ENCODE results near the gene MAPK4.

DNA sequence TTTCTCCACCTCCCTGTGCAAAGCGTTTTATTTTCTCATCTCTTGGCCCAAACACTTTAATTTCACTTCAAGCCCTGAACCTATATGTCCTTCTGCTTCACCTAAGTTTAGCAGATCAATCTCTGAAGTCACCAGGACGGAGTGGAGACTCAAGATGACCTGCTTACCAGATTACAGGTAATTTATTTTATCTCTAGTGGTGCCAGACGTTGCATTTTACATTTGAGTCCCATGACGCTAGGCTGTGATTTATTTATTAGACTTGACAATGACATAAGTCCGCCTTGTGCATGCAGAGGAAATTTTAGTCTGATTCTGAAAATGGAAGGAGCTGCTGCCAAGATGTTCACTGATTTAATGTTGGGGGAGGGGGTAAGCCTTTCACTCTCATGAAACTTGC is 186.1 kb downstream of the MAPK4 start:
- TF ChIP-seq, protein P1, sequence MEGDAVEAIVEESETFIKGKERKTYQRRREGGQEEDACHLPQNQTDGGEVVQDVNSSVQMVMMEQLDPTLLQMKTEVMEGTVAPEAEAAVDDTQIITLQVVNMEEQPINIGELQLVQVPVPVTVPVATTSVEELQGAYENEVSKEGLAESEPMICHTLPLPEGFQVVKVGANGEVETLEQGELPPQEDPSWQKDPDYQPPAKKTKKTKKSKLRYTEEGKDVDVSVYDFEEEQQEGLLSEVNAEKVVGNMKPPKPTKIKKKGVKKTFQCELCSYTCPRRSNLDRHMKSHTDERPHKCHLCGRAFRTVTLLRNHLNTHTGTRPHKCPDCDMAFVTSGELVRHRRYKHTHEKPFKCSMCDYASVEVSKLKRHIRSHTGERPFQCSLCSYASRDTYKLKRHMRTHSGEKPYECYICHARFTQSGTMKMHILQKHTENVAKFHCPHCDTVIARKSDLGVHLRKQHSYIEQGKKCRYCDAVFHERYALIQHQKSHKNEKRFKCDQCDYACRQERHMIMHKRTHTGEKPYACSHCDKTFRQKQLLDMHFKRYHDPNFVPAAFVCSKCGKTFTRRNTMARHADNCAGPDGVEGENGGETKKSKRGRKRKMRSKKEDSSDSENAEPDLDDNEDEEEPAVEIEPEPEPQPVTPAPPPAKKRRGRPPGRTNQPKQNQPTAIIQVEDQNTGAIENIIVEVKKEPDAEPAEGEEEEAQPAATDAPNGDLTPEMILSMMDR (conservative IDR thresholded peaks at IDR 0.05; ENCODE audit: low read length) = no peak
- no peak for TF ChIP-seq EZH2phosphoT487 (IDR thresholded peaks at IDR 0.05; ENCODE audit: borderline replicate concordance)
